AG09319 (cell line): ENCODE measurements around the gene ERO1A.

Experiments
- DNase-seq: peaks from one replicate; pipeline ENCODE4 v3.0.0-alpha.2; 2010; ENCODE audit warnings: low read depth; ENCODE audit errors: extremely low read depth
- TF ChIP-seq, protein P1 (sequence below): IDR thresholded peaks from 2 replicates; pipeline ENCODE4 v1.5.1; 2011; ENCODE audit warnings: low read depth, mild to moderate bottlenecking, inconsistent platforms, low read length, moderate library complexity

Gene ERO1A

GRCh38 chr14:52683985-52684520 is 11.3 kb downstream of the ERO1A start:
- no peak for DNase-seq
- TF ChIP-seq, protein P1, sequence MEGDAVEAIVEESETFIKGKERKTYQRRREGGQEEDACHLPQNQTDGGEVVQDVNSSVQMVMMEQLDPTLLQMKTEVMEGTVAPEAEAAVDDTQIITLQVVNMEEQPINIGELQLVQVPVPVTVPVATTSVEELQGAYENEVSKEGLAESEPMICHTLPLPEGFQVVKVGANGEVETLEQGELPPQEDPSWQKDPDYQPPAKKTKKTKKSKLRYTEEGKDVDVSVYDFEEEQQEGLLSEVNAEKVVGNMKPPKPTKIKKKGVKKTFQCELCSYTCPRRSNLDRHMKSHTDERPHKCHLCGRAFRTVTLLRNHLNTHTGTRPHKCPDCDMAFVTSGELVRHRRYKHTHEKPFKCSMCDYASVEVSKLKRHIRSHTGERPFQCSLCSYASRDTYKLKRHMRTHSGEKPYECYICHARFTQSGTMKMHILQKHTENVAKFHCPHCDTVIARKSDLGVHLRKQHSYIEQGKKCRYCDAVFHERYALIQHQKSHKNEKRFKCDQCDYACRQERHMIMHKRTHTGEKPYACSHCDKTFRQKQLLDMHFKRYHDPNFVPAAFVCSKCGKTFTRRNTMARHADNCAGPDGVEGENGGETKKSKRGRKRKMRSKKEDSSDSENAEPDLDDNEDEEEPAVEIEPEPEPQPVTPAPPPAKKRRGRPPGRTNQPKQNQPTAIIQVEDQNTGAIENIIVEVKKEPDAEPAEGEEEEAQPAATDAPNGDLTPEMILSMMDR = no peak

- DNase-seq = no peak
- TF ChIP-seq, protein P1 = peak; percentile 10
These were observed 16.8 kb downstream of the ERO1A start for GRCh38 chr14:52678591-52678990.

DNA sequence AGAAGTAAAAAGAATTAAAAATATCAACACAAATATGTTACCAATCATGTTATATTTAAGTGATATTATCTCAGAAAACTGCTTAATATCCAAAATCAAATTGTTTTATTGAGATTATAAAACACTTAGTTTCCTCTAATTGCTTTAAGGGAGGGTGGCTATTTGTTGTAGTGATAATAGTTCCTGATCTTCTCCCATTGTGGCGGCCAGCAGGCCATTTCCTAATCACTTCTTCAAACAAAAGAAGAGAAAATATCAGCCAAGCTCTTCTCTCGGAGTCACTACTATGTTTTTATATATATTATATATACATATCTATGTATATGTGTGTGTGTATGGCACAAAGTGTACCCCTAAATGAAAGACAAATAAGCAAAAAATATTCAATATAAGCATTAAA is 31.5 kb downstream of the ERO1A start:
- TF ChIP-seq, protein P1 = no peak
- DNase-seq = no peak

DNA sequence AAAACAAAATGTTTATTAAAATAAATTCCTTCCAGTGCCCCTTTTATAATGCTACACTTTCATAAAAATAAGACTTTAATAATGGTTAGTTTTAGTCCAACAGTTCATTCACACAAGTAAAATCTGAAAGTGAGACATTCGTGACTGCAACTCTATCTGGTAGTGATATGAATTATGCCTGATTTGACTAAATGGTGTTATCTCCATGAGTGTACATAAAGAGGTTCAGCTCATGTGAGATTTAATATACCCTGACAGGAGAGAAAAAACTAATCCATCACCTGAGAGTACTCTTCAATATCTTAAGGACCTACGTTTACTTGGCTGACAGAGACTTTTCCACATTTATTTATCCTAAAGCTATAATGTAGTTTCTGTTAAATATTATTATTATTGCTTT is 34.0 kb downstream of the ERO1A start:
- TF ChIP-seq, protein P1 = no peak
- DNase-seq = no peak

- no peak for DNase-seq
- TF ChIP-seq, protein P1 = no peak
These were observed 34.5 kb downstream of the ERO1A start for GRCh38 chr14:52660832-52661231.

- TF ChIP-seq, protein P1 = no peak
- no peak for DNase-seq
These were observed 35.0 kb downstream of the ERO1A start for GRCh38 chr14:52660325-52660724.

GRCh38 chr14:52656905-52657304 is 38.5 kb downstream of the ERO1A start:
- TF ChIP-seq, protein P1 = no peak
- no peak for DNase-seq
